ENCODE measurements around the gene CCDC183. TPM values are rescaled to one million over a fixed set of nuclear protein-coding genes. Genes with fewer than 3 reads are reported as not detected.

Gene CCDC183
- total RNA-seq, 1 donor from 2014 or later = 0.84 TPM

- Histone ChIP-seq H3K9me3 (ENCODE audit: insufficient read depth, low read depth, low read length) (peaks cover 6% of the 10 kb centered on the region), H3K9ac (ENCODE audit: low read length) (no peak overlapping the region), H2AFZ (ENCODE audit: low read depth, low read length) (no peak overlapping the region), H3K27me3 (ENCODE audit: insufficient read depth, low read length) (peaks cover 7% of the 10 kb centered on the region), H3K36me3 (ENCODE audit: insufficient read depth, low read length) (no peaks in the 10 kb centered on the region), H3K4me3 (ENCODE audit: insufficient read depth, low read depth, low read length) (no peak overlapping the region), H3K4me1 (ENCODE audit: insufficient read depth, low read length) (peaks cover 13% of the 10 kb centered on the region), H3K79me2 (ENCODE audit: insufficient read depth, low read length) (peaks cover 11% of the 10 kb centered on the region), H3K4me2 (ENCODE audit: low read length) (no peak overlapping the region), H4K20me1 (ENCODE audit: insufficient read depth, low read length) (peaks cover 19% of the 10 kb centered on the region), H3K27ac (ENCODE audit: low read depth, low read length) (no peak overlapping the region)
- Mint-ChIP-seq H3K9me3 (ENCODE audit: unreplicated experiment) (peaks cover 3% of the 10 kb centered on the region), H3K27ac (ENCODE audit: unreplicated experiment) (peak overlapping the region; percentile 34), H3K27me3 (ENCODE audit: low read depth, unreplicated experiment) (no peaks in the 10 kb centered on the region), H3K36me3 (ENCODE audit: low read depth, unreplicated experiment) (no peaks in the 10 kb centered on the region), H3K4me3 (ENCODE audit: unreplicated experiment) (no peak overlapping the region), H3K4me1 (ENCODE audit: low read depth, unreplicated experiment) (peaks cover 5% of the 10 kb centered on the region)
- FAIRE-seq (no peak), DNase-seq (ENCODE audit: low read depth) (no peak)
- TF ChIP-seq CTCF (IDR thresholded peaks at IDR 0.05; ENCODE audit: insufficient read depth, low read depth, low read length) (no peak), EZH2 (IDR thresholded peaks at IDR 0.05; ENCODE audit: insufficient read depth, low read length) (peak; percentile 96)
These were observed 50.4 kb downstream of the CCDC183 start for GRCh38 chr9:136846376-136847087.

- peak overlapping the region; percentile 70 for H3K4me3 ChIP-seq (ENCODE audit: insufficient read depth, low read depth, low read length)
- no peaks in the 10 kb centered on the region for H3K36me3 ChIP-seq (ENCODE audit: insufficient read depth, low read length)
- no peaks in the 10 kb centered on the region for H3K27me3 Mint-ChIP-seq (ENCODE audit: low read depth, unreplicated experiment)
- DNase-seq (ENCODE audit: low read depth) (peak; percentile 29), FAIRE-seq (no peak)
- no peak overlapping the region for H3K27ac ChIP-seq (ENCODE audit: low read depth, low read length)
- no peaks in the 10 kb centered on the region for H3K4me1 Mint-ChIP-seq (ENCODE audit: low read depth, unreplicated experiment)
- peaks cover 6% of the 10 kb centered on the region for H3K9me3 ChIP-seq (ENCODE audit: insufficient read depth, low read depth, low read length)
- peak overlapping the region; percentile 85 for H3K9ac ChIP-seq (ENCODE audit: low read length)
- peaks cover 3% of the 10 kb centered on the region for H3K9me3 Mint-ChIP-seq (ENCODE audit: unreplicated experiment)
- peak overlapping the region; percentile 86 for H3K4me3 Mint-ChIP-seq (ENCODE audit: unreplicated experiment)
- peak overlapping the region; percentile 89 for H3K27ac Mint-ChIP-seq (ENCODE audit: unreplicated experiment)
- H2AFZ ChIP-seq (ENCODE audit: low read depth, low read length) = peak overlapping the region; percentile 34
- H3K79me2 ChIP-seq (ENCODE audit: insufficient read depth, low read length) = peaks cover 11% of the 10 kb centered on the region
- H4K20me1 ChIP-seq (ENCODE audit: insufficient read depth, low read length) = peaks cover 15% of the 10 kb centered on the region
- no peaks in the 10 kb centered on the region for H3K36me3 Mint-ChIP-seq (ENCODE audit: low read depth, unreplicated experiment)
- H3K27me3 ChIP-seq (ENCODE audit: insufficient read depth, low read length) = peaks cover 7% of the 10 kb centered on the region
- peaks cover 9% of the 10 kb centered on the region for H3K4me1 ChIP-seq (ENCODE audit: insufficient read depth, low read length)
- peak overlapping the region; percentile 100 for H3K4me2 ChIP-seq (ENCODE audit: low read length)
- TF ChIP-seq EZH2 (IDR thresholded peaks at IDR 0.05; ENCODE audit: insufficient read depth, low read length) = peak; percentile 10
- TF ChIP-seq CTCF (IDR thresholded peaks at IDR 0.05; ENCODE audit: insufficient read depth, low read depth, low read length) = no peak
These were observed 51.1 kb downstream of the CCDC183 start for GRCh38 chr9:136847088-136847825.

All from astrocyte (in vitro differentiated cells and primary cell).